Endothelial cell of umbilical vein (primary cell): ENCODE results near the gene DAO. TPM values are rescaled to one million over a fixed set of nuclear protein-coding genes. Genes with fewer than 3 reads are reported as not detected.

ENCODE experiments used
- BruUV-seq: library from RNA; stranded (reverse); fragments of 400-500 nt; replicated peaks from 2 replicates; lab custom pipeline; 2021; lab: Mats Ljungman, UMichigan
- CTCF ChIA-PET: fragments of 300-600, 350-600 bp; sonication (Branson Sonifier 250); formaldehyde crosslinking; loops from one replicate; lab custom pipeline; 2021; ENCODE audit warnings: antibody characterized with exemption, inconsistent platforms; lab: Charles Lee
- POLR2A ChIA-PET: fragments of 300-600, 350-600 bp; sonication (Branson Sonifier 250); formaldehyde crosslinking; loops from one replicate; lab custom pipeline; 2021; ENCODE audit warnings: antibody characterized with exemption, inconsistent platforms; lab: Charles Lee
- DNase-seq: peaks from one replicate; pipeline ENCODE4 v3.0.0-alpha.2; 2011; ENCODE audit warnings: low read depth, low spot score
- FAIRE-seq: peaks from 2 replicates; lab custom pipeline; 2011; peaks lifted over from hg19 to GRCh38; lab: Jason Lieb, UNC
- H2AFZ ChIP-seq: 2 replicates; pipeline ENCODE4 v1.6.0; 2012; ENCODE audit warnings: low read depth, low read length, control low read depth, inconsistent platforms
- H3K27ac ChIP-seq: 2 replicates; pipeline ENCODE4 v1.5.1; 2011; ENCODE audit warnings: low read depth, mild to moderate bottlenecking, control low read depth, low read length, moderate library complexity; ENCODE audit not compliant: insufficient read depth
- H3K27me3 ChIP-seq, 2 experiments: 2 replicates each; pipeline versions ENCODE4 v1.6.0 to v1.6.1; 2011; ENCODE audit warnings: low read length in 2 of 2, mixed read lengths in 1 of 2; ENCODE audit not compliant: control insufficient read depth in 2 of 2, insufficient read depth in 2 of 2
- H3K36me3 ChIP-seq, 2 experiments: 2 replicates in 1 of 2; 3 replicates in 1 of 2; pipeline ENCODE4 v1.5.1; 2011; ENCODE audit warnings: low read length in 2 of 2, mild to moderate bottlenecking in 1 of 2, moderate library complexity in 1 of 2; ENCODE audit not compliant: control insufficient read depth in 2 of 2, insufficient read depth in 2 of 2; ENCODE audit errors: extremely low read depth in 1 of 2
- H3K4me1 ChIP-seq: 3 replicates; pipeline ENCODE4 v1.5.1; 2011; ENCODE audit warnings: mild to moderate bottlenecking, low read length; ENCODE audit not compliant: control insufficient read depth, insufficient read depth; ENCODE audit errors: extremely low read depth
- H3K4me2 ChIP-seq: 2 replicates; pipeline ENCODE4 v1.6.1; 2011; ENCODE audit warnings: low read length, control low read depth, mixed read lengths; ENCODE audit not compliant: insufficient read depth
- H3K4me3 ChIP-seq, 3 experiments: fragments of 200-600 bp in 1 of 3; sonication (generic), shearing (Covaris generic) in 1 of 3; replicated peaks in 1 of 3; 2 replicates each; pipeline ENCODE4 v1.5.1; 2011 to 2016; ENCODE audit warnings: control low read depth in 3 of 3, low read length in 3 of 3, mild to moderate bottlenecking in 2 of 3, inconsistent platforms in 1 of 3, low read depth in 1 of 3, moderate library complexity in 1 of 3; ENCODE audit not compliant: insufficient read depth in 1 of 3
- H3K79me2 ChIP-seq: 2 replicates; pipeline ENCODE4 v1.6.0; 2012; ENCODE audit warnings: low read length, inconsistent platforms; ENCODE audit not compliant: control insufficient read depth, insufficient read depth
- H3K9ac ChIP-seq: replicated peaks from 2 replicates; pipeline ENCODE3; 2011; ENCODE audit warnings: low read length, control low read depth; ENCODE audit not compliant: insufficient read depth; ENCODE audit errors: extremely low read depth
- H3K9me1 ChIP-seq: replicated peaks from 3 replicates; pipeline ENCODE4 v1.6.0; 2011; ENCODE audit warnings: mild to moderate bottlenecking, low read length; ENCODE audit not compliant: control insufficient read depth, insufficient read depth; ENCODE audit errors: extremely low read depth
- H3K9me3 ChIP-seq: replicated peaks from 2 replicates; pipeline ENCODE4 v1.5.1; 2012; ENCODE audit warnings: low read length, inconsistent platforms; ENCODE audit not compliant: control insufficient read depth, insufficient read depth
- H4K20me1 ChIP-seq: replicated peaks from 2 replicates; pipeline ENCODE3; 2011; ENCODE audit warnings: mild to moderate bottlenecking, low read length; ENCODE audit not compliant: control insufficient read depth, insufficient read depth; ENCODE audit errors: extremely low read depth
- EZH2 ChIP-seq: IDR thresholded peaks from 2 replicates; pipeline ENCODE4 v1.6.1; 2012; ENCODE audit warnings: borderline replicate concordance, low read depth, mild to moderate bottlenecking, moderate library complexity, low read length, inconsistent platforms; ENCODE audit not compliant: severe bottlenecking
- FOS ChIP-seq: IDR thresholded peaks from 2 replicates; pipeline ENCODE4 v1.6.1; 2011; ENCODE audit warnings: mild to moderate bottlenecking, low read length, moderate library complexity, borderline replicate concordance; ENCODE audit not compliant: insufficient read depth
- GATA2 ChIP-seq: IDR thresholded peaks from 2 replicates; pipeline ENCODE4 v1.7.0; 2011; ENCODE audit warnings: low read depth, mild to moderate bottlenecking, moderate library complexity, mixed read lengths, low read length; ENCODE audit not compliant: insufficient read length, insufficient read depth
- JUN ChIP-seq: IDR thresholded peaks from 2 replicates; pipeline ENCODE4 v1.6.1; 2011; ENCODE audit warnings: borderline replicate concordance, low read depth; ENCODE audit not compliant: insufficient read length, insufficient read depth
- MYC ChIP-seq: IDR thresholded peaks from one replicate; pipeline ENCODE4 v1.6.1; 2011; ENCODE audit warnings: mild to moderate bottlenecking, low read depth, low read length
- POLR2A ChIP-seq: IDR thresholded peaks from 2 replicates; pipeline ENCODE4 v1.6.1; 2012; ENCODE audit warnings: low read depth, mild to moderate bottlenecking, control low read depth, low read length
- POLR2AphosphoS5 ChIP-seq: IDR thresholded peaks from 2 replicates; pipeline ENCODE4 v1.6.1; 2012; ENCODE audit warnings: low read depth, mild to moderate bottlenecking, control low read depth, low read length, moderate library complexity; ENCODE audit not compliant: insufficient read depth
- dilution Hi-C: fragments of 300-500 bp; cut with MboI; formaldehyde crosslinking; loops from one replicate; pipeline ENCODE4 v1.15.0; 2019; ENCODE audit warnings: low sequenced_read_pairs; ENCODE audit not compliant: extremely low pct_ligation_motif_present
- intact Hi-C: fragments of 100-400 bp; cut with micrococcal nuclease; formaldehyde crosslinking; loops from one replicate; pipeline ENCODE4 v1.10.0; 2022
- polyA plus RNA-seq, 4 experiments: library from polyadenylated mRNA; depleted of rRNA in 3 of 4; stranded (reverse) in 3 of 4; unstranded in 1 of 4; fragments of >200 nt; gene quantifications; 2 replicates each; pipeline versions ENCODE4 v1.2.1 to v1.2.3, GENCODE V29; 2011 to 2012; ENCODE audit warnings: missing spikeins in 1 of 4
- total RNA-seq: library from RNA; stranded (reverse); gene quantifications from 2 replicates; pipeline ENCODE4 v1.2.3, GENCODE V29; 2021
- TF ChIP-seq, protein P1 (sequence below), 2 donors: IDR thresholded peaks; 1 replicate in 1 of 2; 2 replicates in 1 of 2; pipeline ENCODE4 v1.5.1; 2011; ENCODE audit warnings: low read length in 2 of 2, mild to moderate bottlenecking in 2 of 2, moderate library complexity in 2 of 2, control low read depth in 1 of 2, inconsistent platforms in 1 of 2, low read depth in 1 of 2; ENCODE audit not compliant: insufficient read depth in 1 of 2; ENCODE audit errors: extremely low read depth in 1 of 2
- TF ChIP-seq, protein P2 (sequence below): IDR thresholded peaks from 2 replicates; pipeline ENCODE4 v1.6.1; 2011; ENCODE audit not compliant: insufficient read depth, insufficient read length

The DAO gene
- total and polyA plus RNA-seq, 2 donors (not counting 3 experiments of a cell fraction or from before 2014, with no cell fraction given): not detected

DNA sequence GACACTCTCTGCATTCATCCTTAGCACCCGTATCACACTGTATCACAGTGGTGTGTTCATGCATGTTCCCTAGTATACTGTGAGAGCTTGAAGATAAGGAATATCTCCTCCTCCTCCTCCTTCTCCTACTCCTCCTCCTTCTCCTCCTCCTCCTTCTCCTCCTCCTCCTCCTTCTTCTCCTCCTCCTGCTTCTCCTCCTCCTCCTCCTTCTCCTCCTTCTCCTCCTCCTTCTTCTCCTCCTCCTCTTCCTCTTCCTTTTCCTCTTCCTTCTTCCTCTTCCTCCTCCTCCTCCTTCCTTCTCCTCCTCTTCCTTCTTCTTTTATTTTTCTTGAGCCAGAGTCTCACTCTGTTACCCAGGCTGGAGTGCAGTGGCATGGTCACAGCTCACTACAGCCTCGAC lies 27.1 kb downstream of the DAO start:
- TF ChIP-seq EZH2 (no peak), POLR2AphosphoS5 (no peak), POLR2A (no peak), FOS (no peak), JUN (no peak), MYC (no peak), GATA2 (no peak)
- TF ChIP-seq, protein P1, sequence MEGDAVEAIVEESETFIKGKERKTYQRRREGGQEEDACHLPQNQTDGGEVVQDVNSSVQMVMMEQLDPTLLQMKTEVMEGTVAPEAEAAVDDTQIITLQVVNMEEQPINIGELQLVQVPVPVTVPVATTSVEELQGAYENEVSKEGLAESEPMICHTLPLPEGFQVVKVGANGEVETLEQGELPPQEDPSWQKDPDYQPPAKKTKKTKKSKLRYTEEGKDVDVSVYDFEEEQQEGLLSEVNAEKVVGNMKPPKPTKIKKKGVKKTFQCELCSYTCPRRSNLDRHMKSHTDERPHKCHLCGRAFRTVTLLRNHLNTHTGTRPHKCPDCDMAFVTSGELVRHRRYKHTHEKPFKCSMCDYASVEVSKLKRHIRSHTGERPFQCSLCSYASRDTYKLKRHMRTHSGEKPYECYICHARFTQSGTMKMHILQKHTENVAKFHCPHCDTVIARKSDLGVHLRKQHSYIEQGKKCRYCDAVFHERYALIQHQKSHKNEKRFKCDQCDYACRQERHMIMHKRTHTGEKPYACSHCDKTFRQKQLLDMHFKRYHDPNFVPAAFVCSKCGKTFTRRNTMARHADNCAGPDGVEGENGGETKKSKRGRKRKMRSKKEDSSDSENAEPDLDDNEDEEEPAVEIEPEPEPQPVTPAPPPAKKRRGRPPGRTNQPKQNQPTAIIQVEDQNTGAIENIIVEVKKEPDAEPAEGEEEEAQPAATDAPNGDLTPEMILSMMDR (IDR thresholded peaks at IDR 0.05; ENCODE audit: extremely low read depth in 1 of 2, insufficient read depth in 1 of 2, low read depth in 1 of 2, low read length in 2 of 2): no peak
- TF ChIP-seq, protein P2, sequence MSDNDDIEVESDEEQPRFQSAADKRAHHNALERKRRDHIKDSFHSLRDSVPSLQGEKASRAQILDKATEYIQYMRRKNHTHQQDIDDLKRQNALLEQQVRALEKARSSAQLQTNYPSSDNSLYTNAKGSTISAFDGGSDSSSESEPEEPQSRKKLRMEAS: no peak
- H3K4me3 ChIP-seq: no peak overlapping the region
- H4K20me1 ChIP-seq: no peaks in the 10 kb centered on the region
- dilution Hi-C loops: no loop called here
- FAIRE-seq: no peak
- H3K9me1 ChIP-seq: no peaks in the 10 kb centered on the region
- CTCF ChIA-PET: interaction anchor here (0.6 to 1.2 kb wide), 2 partner anchors 17 to 113 kb away, joined by 3 read pairs; no protein-coding TSS in a partner anchor
- POLR2A ChIA-PET: no interaction called here
- no peak for DNase-seq
- H3K4me1 ChIP-seq: no peaks in the 10 kb centered on the region
- H3K36me3 ChIP-seq: no peaks in the 10 kb centered on the region
- no TSS peak for BruUV-seq
- H2AFZ ChIP-seq: no peak overlapping the region
- no peak overlapping the region for H3K4me2 ChIP-seq
- no peaks in the 10 kb centered on the region for H3K27me3 ChIP-seq
- H3K9me3 ChIP-seq: no peaks in the 10 kb centered on the region
- no peak overlapping the region for H3K9ac ChIP-seq
- H3K27ac ChIP-seq: no peak overlapping the region
- intact Hi-C loops: no loop called here
- H3K79me2 ChIP-seq: no peaks in the 10 kb centered on the region
